Measurements from ENCODE around the gene IMPA2.

DNA sequence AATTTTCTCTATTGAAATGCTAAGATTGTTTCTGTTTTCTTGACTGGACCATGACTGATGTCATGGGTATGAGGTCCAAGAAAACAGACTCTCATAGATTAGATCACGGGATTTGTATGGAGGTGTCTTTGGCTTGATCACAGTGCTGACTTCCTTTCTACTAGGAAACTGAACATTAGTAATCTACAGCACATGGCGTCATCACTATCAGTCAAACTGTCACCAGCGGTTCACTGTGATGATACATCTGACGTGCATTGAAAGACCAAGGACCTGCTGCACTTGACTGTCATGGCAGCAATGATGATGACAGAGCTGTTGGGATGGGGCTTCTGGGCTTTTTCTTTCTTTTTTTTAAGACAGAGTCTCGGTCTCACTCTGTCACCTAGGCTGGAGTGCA is 28.2 kb upstream of the IMPA2 start:
- TF ChIP-seq CTCF (IDR thresholded peaks at IDR 0.05): no peak
- TF ChIP-seq POLR2A (IDR thresholded peaks at IDR 0.05): no peak

Data from right lobe of liver (tissue), 4 donors.